Gastroesophageal sphincter (tissue), 3 donors: Measurements from ENCODE around the gene FAM20A.

Source experiments
- EP300 ChIP-seq: sonication (generic); formaldehyde crosslinking; IDR thresholded peaks from one replicate; pipeline ENCODE4 v1.6.1; 2017; ENCODE audit warnings: antibody characterized with exemption, mild to moderate bottlenecking
- POLR2A ChIP-seq, 2 donors: fragments of 450-650 bp; IDR thresholded peaks; one replicate each; pipeline ENCODE4 v1.6.1; 2017; ENCODE audit warnings: antibody characterized with exemption in 2 of 2, mild to moderate bottlenecking in 2 of 2, moderate library complexity in 1 of 2
- TF ChIP-seq, protein P1 (sequence below), 4 experiments: fragments of 200-600 bp in 2 of 4; fragments of 450-650 bp in 2 of 4; sonication (generic) in 1 of 4; IDR thresholded peaks; one replicate each; pipeline ENCODE4 v1.5.1; 2017 to 2019; ENCODE audit warnings: antibody characterized with exemption in 4 of 4, mild to moderate bottlenecking in 2 of 4, moderate library complexity in 2 of 4

DNA sequence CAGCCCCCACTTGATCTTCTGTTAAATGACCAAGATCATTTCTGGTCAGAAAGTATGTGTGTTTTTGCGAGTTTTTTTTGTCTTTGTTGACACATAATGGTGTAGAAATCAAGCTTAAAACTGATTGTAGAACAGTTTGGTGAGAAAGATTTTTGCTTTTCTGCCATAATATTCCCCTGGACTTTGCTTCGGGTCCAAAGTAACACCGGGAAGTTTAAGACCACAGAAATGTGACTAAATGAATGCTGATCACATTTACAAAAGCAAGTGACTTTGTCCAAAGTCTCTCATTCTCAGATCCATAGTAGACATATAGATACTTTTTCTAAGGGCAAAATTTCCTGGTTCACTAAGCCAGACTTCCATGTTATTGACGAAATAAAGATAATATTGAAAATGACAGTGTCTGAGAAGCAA is 2.6 kb downstream of the FAM20A start:
- TF ChIP-seq, protein P1, sequence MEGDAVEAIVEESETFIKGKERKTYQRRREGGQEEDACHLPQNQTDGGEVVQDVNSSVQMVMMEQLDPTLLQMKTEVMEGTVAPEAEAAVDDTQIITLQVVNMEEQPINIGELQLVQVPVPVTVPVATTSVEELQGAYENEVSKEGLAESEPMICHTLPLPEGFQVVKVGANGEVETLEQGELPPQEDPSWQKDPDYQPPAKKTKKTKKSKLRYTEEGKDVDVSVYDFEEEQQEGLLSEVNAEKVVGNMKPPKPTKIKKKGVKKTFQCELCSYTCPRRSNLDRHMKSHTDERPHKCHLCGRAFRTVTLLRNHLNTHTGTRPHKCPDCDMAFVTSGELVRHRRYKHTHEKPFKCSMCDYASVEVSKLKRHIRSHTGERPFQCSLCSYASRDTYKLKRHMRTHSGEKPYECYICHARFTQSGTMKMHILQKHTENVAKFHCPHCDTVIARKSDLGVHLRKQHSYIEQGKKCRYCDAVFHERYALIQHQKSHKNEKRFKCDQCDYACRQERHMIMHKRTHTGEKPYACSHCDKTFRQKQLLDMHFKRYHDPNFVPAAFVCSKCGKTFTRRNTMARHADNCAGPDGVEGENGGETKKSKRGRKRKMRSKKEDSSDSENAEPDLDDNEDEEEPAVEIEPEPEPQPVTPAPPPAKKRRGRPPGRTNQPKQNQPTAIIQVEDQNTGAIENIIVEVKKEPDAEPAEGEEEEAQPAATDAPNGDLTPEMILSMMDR (IDR thresholded peaks at IDR 0.05): no peak
- no peak for TF ChIP-seq POLR2A (IDR thresholded peaks at IDR 0.05)
- no peak for TF ChIP-seq EP300
